Duodenal mucosa (tissue), 2 donors: ENCODE data around the gene SACM1L.

ENCODE experiments used
- H3K27ac ChIP-seq: one replicate; pipeline ENCODE4 v1.7.0; 2013; ENCODE audit warnings: low read depth, low read length
- H3K27me3 ChIP-seq, 2 donors: one replicate each; pipeline ENCODE4 v1.7.0; 2013; ENCODE audit warnings: low read length in 2 of 2, control low read depth in 1 of 2; ENCODE audit not compliant: insufficient read depth in 2 of 2, control insufficient read depth in 1 of 2
- H3K36me3 ChIP-seq, 2 donors: one replicate each; pipeline ENCODE4 v1.7.0; 2013; ENCODE audit warnings: low read length in 2 of 2, control low read depth in 1 of 2; ENCODE audit not compliant: insufficient read depth in 2 of 2, control insufficient read depth in 1 of 2
- H3K4me1 ChIP-seq, 2 donors: one replicate each; pipeline ENCODE4 v1.7.0; 2013; ENCODE audit warnings: low read length in 2 of 2, control low read depth in 1 of 2; ENCODE audit not compliant: insufficient read depth in 2 of 2, control insufficient read depth in 1 of 2
- H3K4me3 ChIP-seq, 2 donors: one replicate each; pipeline ENCODE4 v1.7.0; 2013; ENCODE audit warnings: low read length in 2 of 2, low read depth in 1 of 2
- H3K9ac ChIP-seq, 2 donors: one replicate each; pipeline ENCODE4 v1.7.0; 2013; ENCODE audit warnings: low read length in 2 of 2, low read depth in 1 of 2
- H3K9me3 ChIP-seq, 2 donors: one replicate each; pipeline ENCODE4 v1.7.0; 2013; ENCODE audit warnings: low read length in 2 of 2, control low read depth in 1 of 2; ENCODE audit not compliant: control insufficient read depth in 1 of 2

The SACM1L gene

DNA sequence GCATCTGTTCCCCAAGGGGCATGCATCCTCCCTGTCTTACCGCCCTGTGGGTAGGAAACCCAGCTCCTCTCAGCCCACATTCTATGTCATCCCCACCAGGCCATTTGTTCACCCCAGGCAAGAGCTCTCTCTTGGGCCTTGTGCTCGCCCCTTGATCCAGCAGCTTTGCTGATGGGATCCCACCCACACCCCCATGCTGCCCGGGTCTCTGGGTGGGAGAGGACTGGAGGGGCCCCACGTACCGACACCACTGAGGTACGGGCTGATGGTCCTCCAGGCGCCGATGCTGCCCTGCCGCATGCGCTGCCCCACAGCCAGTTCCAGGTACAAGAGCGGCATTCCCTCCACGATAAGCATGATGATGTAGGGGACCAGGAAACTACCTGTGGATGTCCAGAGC lies 92.6 kb downstream of the SACM1L start:
- H3K27ac ChIP-seq: no peak overlapping the region
- H3K9me3 ChIP-seq: peaks cover 0 to 5% of the 10 kb centered on the region in 2 donors
- no peak overlapping the region for H3K9ac ChIP-seq
- H3K27me3 ChIP-seq: no peaks in the 10 kb centered on the region
- no peak overlapping the region for H3K4me3 ChIP-seq
- no peaks in the 10 kb centered on the region for H3K36me3 ChIP-seq
- H3K4me1 ChIP-seq: peaks cover 52 to 55% of the 10 kb centered on the region in 2 donors

DNA sequence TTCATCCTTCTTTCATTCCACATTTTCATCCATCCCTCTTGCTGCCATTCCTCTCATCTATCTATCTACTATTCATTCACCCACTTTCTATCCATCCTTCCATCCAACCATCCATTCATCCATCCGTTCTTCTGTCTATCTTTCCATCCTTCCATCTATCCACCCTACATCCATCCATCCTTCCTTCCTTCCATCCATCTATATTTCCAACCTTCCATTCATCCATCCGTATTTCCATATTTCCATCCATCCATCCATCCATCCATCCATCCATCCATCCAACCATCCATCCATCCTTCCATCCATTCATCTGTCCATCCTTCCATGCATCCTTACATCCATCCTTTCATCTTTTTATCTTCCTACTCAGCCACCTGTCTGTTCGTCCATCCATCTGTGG lies 93.2 kb downstream of the SACM1L start:
- Histone ChIP-seq H3K27ac (no peak overlapping the region), H3K9ac (no peak overlapping the region), H3K4me1 (peaks cover 47 to 50% of the 10 kb centered on the region in 2 donors), H3K4me3 (no peak overlapping the region), H3K36me3 (no peaks in the 10 kb centered on the region), H3K9me3 (peaks cover 0 to 5% of the 10 kb centered on the region in 2 donors), H3K27me3 (no peaks in the 10 kb centered on the region)

DNA sequence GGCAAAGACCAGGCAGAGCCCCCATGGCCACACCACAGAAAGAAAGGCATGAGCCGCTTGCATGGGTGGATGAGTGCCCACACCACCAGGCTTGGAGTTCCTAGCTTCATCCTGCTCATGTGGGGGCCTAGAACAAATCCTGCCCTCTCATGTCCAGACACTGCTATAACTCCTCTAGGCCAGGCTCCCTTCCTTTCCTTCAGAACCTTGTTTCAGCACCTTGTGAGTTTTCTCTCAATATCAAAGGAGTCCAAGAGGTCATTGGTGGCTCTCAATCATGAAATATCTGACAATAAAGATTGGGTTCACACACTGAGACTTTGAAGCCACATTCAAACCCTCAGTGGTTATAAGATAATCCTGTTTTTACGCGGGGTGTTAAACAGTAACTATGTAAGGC lies 94.5 kb downstream of the SACM1L start:
- H3K27me3 ChIP-seq: no peaks in the 10 kb centered on the region
- no peak overlapping the region for H3K4me3 ChIP-seq
- H3K4me1 ChIP-seq: peaks cover 34 to 37% of the 10 kb centered on the region in 2 donors
- H3K9ac ChIP-seq: no peak overlapping the region
- no peak overlapping the region for H3K27ac ChIP-seq
- H3K36me3 ChIP-seq: no peaks in the 10 kb centered on the region
- peaks cover 0 to 5% of the 10 kb centered on the region in 2 donors for H3K9me3 ChIP-seq

DNA sequence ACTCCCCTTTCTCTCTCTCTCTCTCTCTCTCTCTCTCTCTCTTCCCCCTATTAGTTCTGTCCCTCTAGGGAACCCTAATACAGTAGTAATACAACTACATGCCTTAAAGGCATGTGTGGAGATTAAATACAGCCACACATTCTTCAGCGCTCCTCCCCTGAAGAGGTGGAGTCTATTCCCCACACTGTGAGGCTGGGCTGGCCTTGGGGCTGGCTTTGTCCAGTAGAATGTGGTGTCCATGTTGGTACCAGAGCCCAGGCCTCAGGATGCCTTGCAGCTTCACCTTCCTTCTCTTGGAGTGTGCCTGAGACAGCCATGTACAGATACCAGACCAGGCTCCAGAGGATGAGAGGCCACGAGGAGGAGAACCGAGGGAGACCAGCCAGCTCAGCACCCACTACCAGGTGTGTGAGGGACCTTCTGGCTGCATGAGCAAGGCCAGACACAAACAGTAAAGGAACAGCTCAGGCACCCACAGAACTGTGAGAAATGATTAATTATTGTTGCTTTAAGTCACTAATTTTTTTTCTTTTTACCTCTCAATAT lies 96.5 kb downstream of the SACM1L start:
- Histone ChIP-seq H3K27ac (no peak overlapping the region), H3K4me3 (no peak overlapping the region), H3K9me3 (peaks cover 4 to 5% of the 10 kb centered on the region in 2 donors), H3K4me1 (peaks cover 14 to 17% of the 10 kb centered on the region in 2 donors), H3K9ac (no peak overlapping the region), H3K27me3 (no peaks in the 10 kb centered on the region), H3K36me3 (no peaks in the 10 kb centered on the region)

DNA sequence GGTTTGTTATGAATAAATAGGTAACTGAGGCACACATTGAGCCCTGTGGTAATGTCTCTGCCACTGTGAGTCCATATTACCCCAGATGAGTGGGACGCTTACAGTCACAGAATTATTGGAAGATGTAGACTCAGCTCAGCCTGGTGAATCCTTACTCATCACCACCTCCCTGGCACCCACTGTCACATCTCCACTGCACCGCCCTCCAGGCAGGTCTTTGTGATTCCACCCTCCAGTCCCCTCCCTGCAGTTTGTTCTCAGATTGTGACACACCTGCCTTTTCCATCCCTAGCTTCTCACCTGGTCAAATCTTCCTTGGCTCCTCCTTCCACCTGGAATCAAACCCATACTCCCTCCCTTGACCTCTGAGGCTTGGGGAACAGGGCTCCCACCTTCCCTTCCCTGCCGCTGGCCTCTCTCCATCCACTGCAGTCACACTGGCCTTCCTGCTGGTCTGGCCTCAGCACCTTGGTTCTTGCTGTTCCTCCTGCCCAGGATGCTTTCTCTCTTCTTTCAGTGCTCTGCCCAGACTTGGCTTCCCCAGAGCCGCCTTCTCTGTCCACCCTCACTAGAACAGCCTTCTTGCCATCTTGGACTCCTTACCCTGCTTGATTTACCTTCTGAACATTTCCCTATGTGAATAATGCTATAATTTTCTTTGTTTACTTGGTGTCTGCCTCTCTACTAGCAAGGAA lies 97.8 kb downstream of the SACM1L start:
- Histone ChIP-seq H3K4me1 (peaks cover 13 to 15% of the 10 kb centered on the region in 2 donors), H3K9me3 (peaks cover 4 to 5% of the 10 kb centered on the region in 2 donors), H3K36me3 (no peaks in the 10 kb centered on the region), H3K27me3 (no peaks in the 10 kb centered on the region), H3K9ac (no peak overlapping the region), H3K4me3 (no peak overlapping the region), H3K27ac (no peak overlapping the region)

DNA sequence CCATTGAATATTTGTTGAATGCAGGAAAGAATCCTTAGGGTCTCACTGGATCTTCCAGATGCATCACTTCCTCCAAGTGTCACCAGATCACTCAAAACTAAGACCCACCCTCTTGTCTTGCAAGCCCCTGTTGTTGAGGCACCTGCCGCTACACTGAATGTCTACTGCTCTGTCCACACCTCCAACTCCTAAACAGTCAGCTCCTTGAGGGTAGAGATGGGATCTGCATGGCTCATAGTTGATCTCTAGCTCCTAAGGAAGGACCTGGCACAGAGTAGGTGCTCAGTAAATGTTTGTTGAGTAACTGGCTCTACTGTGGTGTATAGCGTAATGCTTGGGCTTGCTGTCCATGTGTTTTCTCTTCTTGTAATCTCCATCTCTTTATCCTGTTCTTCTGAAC lies 98.4 kb downstream of the SACM1L start:
- peaks cover 4 to 5% of the 10 kb centered on the region in 2 donors for H3K9me3 ChIP-seq
- peaks cover 12 to 15% of the 10 kb centered on the region in 2 donors for H3K4me1 ChIP-seq
- no peak overlapping the region for H3K27ac ChIP-seq
- no peak overlapping the region for H3K9ac ChIP-seq
- H3K27me3 ChIP-seq: no peaks in the 10 kb centered on the region
- H3K4me3 ChIP-seq: no peak overlapping the region
- H3K36me3 ChIP-seq: no peaks in the 10 kb centered on the region

DNA sequence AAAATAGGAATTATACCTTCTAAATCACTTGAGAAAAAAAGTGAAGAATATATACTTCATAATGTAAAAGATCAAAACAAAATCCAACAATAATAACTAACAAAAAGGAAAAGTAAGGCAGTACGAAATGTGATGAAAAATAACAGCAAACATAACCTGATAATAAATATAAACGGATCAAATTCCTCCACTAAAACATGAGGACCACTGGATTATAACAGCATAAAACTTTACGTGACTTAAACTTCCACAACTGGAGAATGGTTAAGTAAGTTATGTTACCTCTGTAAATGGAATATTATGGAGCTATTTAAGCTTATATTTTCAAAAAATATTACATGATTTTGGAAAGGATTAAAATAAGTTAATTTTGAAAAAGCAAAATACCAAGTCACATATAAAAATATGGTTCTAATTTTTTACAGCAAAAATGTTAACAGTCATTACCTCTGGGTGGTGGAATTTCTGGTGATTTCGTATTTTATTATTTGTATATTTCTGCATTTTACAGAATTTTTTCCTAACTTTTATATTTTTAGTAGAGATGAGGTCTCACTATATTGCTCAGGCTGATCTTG lies 100.1 kb downstream of the SACM1L start:
- Histone ChIP-seq H3K9ac (no peak overlapping the region), H3K27me3 (peaks cover under 1 to 3% of the 10 kb centered on the region in 2 donors), H3K27ac (no peak overlapping the region), H3K36me3 (no peaks in the 10 kb centered on the region), H3K9me3 (peaks cover 4 to 5% of the 10 kb centered on the region in 2 donors), H3K4me1 (peaks cover 8 to 10% of the 10 kb centered on the region in 2 donors), H3K4me3 (no peak overlapping the region)

DNA sequence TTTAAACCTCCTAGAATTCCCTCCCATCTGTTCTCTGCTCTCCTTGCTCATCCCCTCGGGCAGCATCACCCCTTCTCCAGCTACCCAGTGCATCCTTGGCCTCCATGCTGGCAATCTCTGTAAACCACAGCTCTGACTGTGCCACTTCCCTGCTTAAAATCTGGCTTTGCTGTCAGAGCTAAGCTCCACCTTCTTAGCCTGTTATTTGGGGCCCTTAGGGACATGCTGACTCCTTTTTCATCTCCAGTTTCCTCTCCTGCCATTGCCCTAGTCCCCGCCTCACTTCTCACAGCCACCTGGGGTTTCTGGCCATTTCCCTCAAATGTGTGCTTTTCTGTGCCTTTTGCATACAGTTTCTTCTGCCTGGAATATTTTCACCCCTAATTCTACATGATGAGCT lies 101.4 kb downstream of the SACM1L start:
- Histone ChIP-seq H3K36me3 (no peaks in the 10 kb centered on the region), H3K27ac (no peak overlapping the region), H3K9me3 (peaks cover 0 to 4% of the 10 kb centered on the region in 2 donors), H3K27me3 (peaks cover 3 to 12% of the 10 kb centered on the region in 2 donors), H3K4me3 (no peak overlapping the region), H3K4me1 (peaks cover 9 to 11% of the 10 kb centered on the region in 2 donors), H3K9ac (no peak overlapping the region)

DNA sequence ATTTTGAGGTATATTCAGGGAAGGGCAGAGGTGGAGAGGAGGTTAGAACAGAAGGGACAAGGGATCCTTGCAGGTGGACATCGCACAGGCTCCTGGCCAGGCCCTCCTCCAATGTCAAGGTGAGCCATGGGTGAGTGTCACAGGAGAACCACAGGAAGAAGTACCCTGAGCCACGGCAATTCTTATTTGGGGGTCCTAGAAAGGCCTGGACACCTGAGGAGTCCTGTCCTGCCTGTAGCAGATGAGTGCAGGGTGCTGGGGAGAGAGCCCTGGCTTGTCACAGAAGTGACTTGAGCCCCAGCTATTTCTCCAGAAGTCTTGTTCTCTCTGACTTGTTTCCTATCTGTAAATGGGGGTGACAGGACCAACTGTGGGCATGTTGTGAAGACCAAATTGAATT lies 102.8 kb downstream of the SACM1L start:
- Histone ChIP-seq H3K4me1 (peaks cover 19% of the 10 kb centered on the region in 2 donors), H3K27ac (no peak overlapping the region), H3K9me3 (peaks cover 0 to 4% of the 10 kb centered on the region in 2 donors), H3K4me3 (no peak overlapping the region), H3K9ac (no peak overlapping the region), H3K27me3 (peaks cover 8 to 24% of the 10 kb centered on the region in 2 donors), H3K36me3 (no peaks in the 10 kb centered on the region)

DNA sequence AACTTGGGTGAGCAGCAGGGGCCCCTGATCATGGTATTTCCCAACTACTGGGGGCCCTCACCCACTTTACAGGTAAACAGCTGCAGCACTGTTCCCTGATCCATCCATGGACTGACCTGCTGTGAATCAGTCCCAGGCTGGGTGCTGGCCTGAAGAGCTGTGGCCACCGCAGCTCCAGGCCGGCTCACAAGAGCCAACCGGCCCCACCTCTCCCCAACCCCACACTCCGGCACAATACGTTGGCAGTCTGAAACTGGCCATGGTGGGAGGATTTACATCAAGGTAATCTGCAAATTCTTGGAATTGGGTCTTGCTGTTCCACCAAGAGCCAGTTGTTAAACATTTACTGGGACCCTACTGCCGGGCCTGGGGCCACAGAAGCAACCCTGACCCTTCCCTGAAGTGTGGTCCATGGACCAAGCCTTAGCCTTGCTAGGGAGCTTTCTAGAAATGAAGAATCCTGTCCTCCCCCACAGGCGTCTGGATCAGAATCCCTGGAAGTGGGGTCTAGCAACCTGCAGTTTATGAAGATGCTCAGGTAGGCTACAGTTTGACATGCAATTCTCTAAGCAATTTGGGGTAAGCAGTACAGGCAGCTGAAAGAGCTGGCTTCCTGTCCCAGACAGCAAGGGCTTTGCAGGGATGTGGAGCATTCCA lies 103.4 kb downstream of the SACM1L start:
- peaks cover 11 to 26% of the 10 kb centered on the region in 2 donors for H3K27me3 ChIP-seq
- no peaks in the 10 kb centered on the region for H3K36me3 ChIP-seq
- H3K4me1 ChIP-seq: peaks cover 19 to 22% of the 10 kb centered on the region in 2 donors
- H3K4me3 ChIP-seq: no peak overlapping the region
- peaks cover 0 to 4% of the 10 kb centered on the region in 2 donors for H3K9me3 ChIP-seq
- H3K27ac ChIP-seq: no peak overlapping the region
- no peak overlapping the region for H3K9ac ChIP-seq
